ENCODE results near the gene MLST8. TPM values are rescaled to one million over a fixed set of nuclear protein-coding genes. Genes with fewer than 3 reads are reported as not detected.
"Not testable (repeated sequence)": the region's sequence is repeated elsewhere in the genome, so short reads cannot be mapped to it uniquely, and the experiment has no call there.

The MLST8 gene
- total RNA-seq, 1 experiment from 2014 or later: 87.6 TPM

DNA sequence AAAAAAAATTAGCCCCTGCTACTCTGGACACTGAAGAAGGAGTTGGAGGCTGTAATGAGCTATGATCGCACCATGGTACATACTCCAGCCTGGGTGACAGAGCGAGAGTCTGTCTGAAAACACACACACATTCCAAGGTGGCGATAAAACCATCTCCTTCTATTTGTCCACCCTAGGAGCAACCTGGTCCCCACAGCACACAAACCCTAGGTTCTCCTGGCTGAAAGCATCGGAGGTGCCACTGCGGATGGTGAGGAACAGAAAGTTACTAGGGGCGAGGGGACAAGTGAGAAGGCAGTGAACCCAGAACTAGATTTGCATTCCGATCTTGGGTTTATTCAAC is 47.5 kb downstream of the MLST8 start:
- Mint-ChIP-seq H3K27me3 (ENCODE audit: insufficient read depth, unreplicated experiment) (no peaks in the 10 kb centered on the region), H3K27ac (ENCODE audit: low read depth, unreplicated experiment) (peak overlapping the region; percentile 57), H3K9me3 (ENCODE audit: unreplicated experiment) (no peaks in the 10 kb centered on the region), H3K36me3 (ENCODE audit: insufficient read depth, unreplicated experiment) (peaks cover 65% of the 10 kb centered on the region), H3K4me1 (ENCODE audit: insufficient read depth, unreplicated experiment) (no peaks in the 10 kb centered on the region), H3K4me3 (ENCODE audit: unreplicated experiment) (no peak overlapping the region)
- BruUV-seq (replicated peaks): no TSS peak
- ChIA-PET POLR2A (interaction anchor here (1.0 to 4.9 kb wide), 15 partner anchors 8 to 249 kb away, joined by 4 to 58 read pairs (median 15); partner anchors contain the start of genes E4F1, PGP, RNPS1 and TRAF7), CTCF (interaction anchor here (0.6 to 2.3 kb wide), 3 partner anchors 58 to 158 kb away, joined by 3 to 7 read pairs (median 4); no protein-coding TSS in a partner anchor)
- no peak for DNase-seq (ENCODE audit: unreplicated experiment)
- TF ChIP-seq CTCF (IDR thresholded peaks at IDR 0.05; ENCODE audit: unreplicated experiment): no peak
- intact Hi-C loops (cut with micrococcal nuclease): no loop called here

DNA sequence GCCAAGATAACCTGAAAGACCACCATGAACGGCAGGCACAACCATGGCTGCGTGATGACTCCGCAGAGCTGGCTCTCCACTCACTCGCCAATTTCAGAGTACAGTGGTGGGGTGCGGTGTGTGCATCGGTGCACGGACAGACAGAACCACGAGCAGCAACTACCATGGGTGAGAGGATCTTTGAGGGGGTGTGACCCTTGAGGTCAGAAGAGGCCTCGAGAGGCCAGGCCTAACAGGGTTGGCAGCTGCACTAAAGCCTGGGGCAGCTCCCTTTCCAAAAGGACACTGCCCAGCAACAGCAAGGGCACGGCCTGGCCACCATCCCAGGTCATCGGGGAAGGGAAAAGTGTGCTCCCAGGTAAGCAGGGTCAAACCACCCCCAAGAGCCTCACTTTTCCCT is 48.0 kb downstream of the MLST8 start:
- Mint-ChIP-seq H3K27me3 (ENCODE audit: insufficient read depth, unreplicated experiment) (no peaks in the 10 kb centered on the region), H3K4me3 (ENCODE audit: unreplicated experiment) (no peak overlapping the region), H3K27ac (ENCODE audit: low read depth, unreplicated experiment) (peak overlapping the region; percentile 57), H3K36me3 (ENCODE audit: insufficient read depth, unreplicated experiment) (peaks cover 67% of the 10 kb centered on the region), H3K4me1 (ENCODE audit: insufficient read depth, unreplicated experiment) (no peaks in the 10 kb centered on the region), H3K9me3 (ENCODE audit: unreplicated experiment) (no peaks in the 10 kb centered on the region)
- ChIA-PET POLR2A (interaction anchor here (3.4 to 4.9 kb wide), 3 partner anchors 13 to 38 kb away, joined by 28 to 43 read pairs (median 40); partner anchors contain the start of genes PGP and RNPS1), CTCF (interaction anchor here (0.6 to 2.3 kb wide), 3 partner anchors 58 to 158 kb away, joined by 3 to 7 read pairs (median 4); no protein-coding TSS in a partner anchor)
- no peak for DNase-seq (ENCODE audit: unreplicated experiment)
- TSS peak; percentile 29 for BruUV-seq (replicated peaks)
- intact Hi-C loops (cut with micrococcal nuclease): no loop called here
- no peak for TF ChIP-seq CTCF (IDR thresholded peaks at IDR 0.05; ENCODE audit: unreplicated experiment)

- intact Hi-C loops (cut with micrococcal nuclease): no loop called here
- no peak for DNase-seq (ENCODE audit: unreplicated experiment)
- POLR2A ChIA-PET: interaction anchor here (1.0 kb wide), 1 partner anchor 31 kb away, joined by 3 read pairs; no protein-coding TSS in a partner anchor
- CTCF ChIA-PET: interaction anchor here (0.6 kb wide), 1 partner anchor 15 kb away, joined by 4 read pairs; no protein-coding TSS in a partner anchor
- peak overlapping the region; percentile 66 for H3K27ac Mint-ChIP-seq (ENCODE audit: low read depth, unreplicated experiment)
- TF ChIP-seq CTCF (IDR thresholded peaks at IDR 0.05; ENCODE audit: unreplicated experiment): no peak
- H3K4me3 Mint-ChIP-seq (ENCODE audit: unreplicated experiment): no peak overlapping the region
- BruUV-seq (replicated peaks): no TSS peak
- H3K9me3 Mint-ChIP-seq (ENCODE audit: unreplicated experiment): no peaks in the 10 kb centered on the region
- H3K4me1 Mint-ChIP-seq (ENCODE audit: insufficient read depth, unreplicated experiment): no peaks in the 10 kb centered on the region
- H3K36me3 Mint-ChIP-seq (ENCODE audit: insufficient read depth, unreplicated experiment): peaks cover 98% of the 10 kb centered on the region
- H3K27me3 Mint-ChIP-seq (ENCODE audit: insufficient read depth, unreplicated experiment): no peaks in the 10 kb centered on the region
Measured at GRCh38 chr16:2256531-2257140, 51.4 kb downstream of the MLST8 start.

DNA sequence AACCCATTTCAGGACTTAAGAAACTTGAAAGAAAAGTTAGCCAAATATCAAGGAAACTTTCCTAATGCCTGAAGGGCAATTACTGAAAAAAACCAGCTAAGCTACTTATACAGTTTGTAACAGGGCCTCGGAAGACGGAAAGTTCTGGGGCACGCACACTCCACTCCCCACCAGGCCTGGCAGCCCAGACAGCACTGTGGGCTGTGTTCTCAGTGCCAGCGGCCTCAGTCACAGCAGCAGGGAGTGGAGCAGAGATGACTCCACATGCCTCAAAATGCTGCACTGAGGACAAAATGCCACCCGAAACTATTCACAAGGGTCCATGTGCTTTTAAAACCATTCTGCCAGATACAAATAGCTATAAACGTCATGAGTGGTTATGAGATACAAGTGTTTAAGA is 52.5 kb downstream of the MLST8 start:
- DNase-seq (ENCODE audit: unreplicated experiment): no peak
- no peak for TF ChIP-seq CTCF (IDR thresholded peaks at IDR 0.05; ENCODE audit: unreplicated experiment)
- Mint-ChIP-seq H3K4me1 (ENCODE audit: insufficient read depth, unreplicated experiment) (no peaks in the 10 kb centered on the region), H3K27ac (ENCODE audit: low read depth, unreplicated experiment) (no peak overlapping the region), H3K27me3 (ENCODE audit: insufficient read depth, unreplicated experiment) (no peaks in the 10 kb centered on the region), H3K36me3 (ENCODE audit: insufficient read depth, unreplicated experiment) (peaks cover 100% of the 10 kb centered on the region), H3K4me3 (ENCODE audit: unreplicated experiment) (no peak overlapping the region), H3K9me3 (ENCODE audit: unreplicated experiment) (no peaks in the 10 kb centered on the region)
- no TSS peak for BruUV-seq (replicated peaks)
- ChIA-PET POLR2A (interaction anchor here (0.6 to 2.4 kb wide), 5 partner anchors 8 to 250 kb away, joined by 3 to 8 read pairs (median 4); no protein-coding TSS in a partner anchor), CTCF (interaction anchor here (0.6 to 1.7 kb wide), 5 partner anchors 22 to 246 kb away, joined by 3 to 6 read pairs (median 4); no protein-coding TSS in a partner anchor)
- intact Hi-C loops (cut with micrococcal nuclease): no loop called here

GRCh38 chr16:2258530-2258929 is 53.3 kb downstream of the MLST8 start:
- BruUV-seq (replicated peaks); H3K27ac Mint-ChIP-seq (ENCODE audit: low read depth, unreplicated experiment); H3K4me1 Mint-ChIP-seq (ENCODE audit: insufficient read depth, unreplicated experiment); intact Hi-C loops (cut with micrococcal nuclease); H3K27me3 Mint-ChIP-seq (ENCODE audit: insufficient read depth, unreplicated experiment); H3K9me3 Mint-ChIP-seq (ENCODE audit: unreplicated experiment); H3K4me3 Mint-ChIP-seq (ENCODE audit: unreplicated experiment); DNase-seq (ENCODE audit: unreplicated experiment): not testable (repeated sequence)
- POLR2A ChIA-PET: interaction anchor here (1.6 to 2.4 kb wide), 3 partner anchors 8 to 251 kb away, joined by 4 to 8 read pairs (median 5); no protein-coding TSS in a partner anchor
- H3K36me3 Mint-ChIP-seq (ENCODE audit: insufficient read depth, unreplicated experiment): peaks cover 100% of the 10 kb centered on the region
- CTCF ChIA-PET: interaction anchor here (1.3 to 1.7 kb wide), 3 partner anchors 63 to 243 kb away, joined by 3 to 6 read pairs (median 5); no protein-coding TSS in a partner anchor

All from MCF 10A (cell line).